Stimulated activated CD4-positive, alpha-beta T cell treated with anti-CD3 and anti-CD28 coated beads, Interleukin-1b, Interleukin-23, amount 100 ng/mL, for 48 hours (primary cell): ENCODE data around the gene TIFAB.
A peak's percentile ranks its signal among the peaks of the same experiment; 100 is the strongest.

Experiments used
- DNase-seq: peaks from one replicate; pipeline ENCODE4 v3.0.0-alpha.2; 2020

The TIFAB gene

GRCh38 chr5:135457424-135458071 is 5.4 kb upstream of the TIFAB start:
- DNase-seq: peak; percentile 51

GRCh38 chr5:135456238-135457099 is 4.3 kb upstream of the TIFAB start:
- no peak for DNase-seq

GRCh38 chr5:135455876-135456237 is 3.7 kb upstream of the TIFAB start:
- DNase-seq: no peak

GRCh38 chr5:135454946-135455345 is 2.8 kb upstream of the TIFAB start:
- no peak for DNase-seq

GRCh38 chr5:135453613-135454012 is 1.5 kb upstream of the TIFAB start:
- no peak for DNase-seq

GRCh38 chr5:135451581-135452320 is 400 bp downstream of the TIFAB start:
- no peak for DNase-seq

- DNase-seq: no peak
Observed at GRCh38 chr5:135450952-135451351, 1.2 kb downstream of the TIFAB start.

GRCh38 chr5:135450336-135450735 is 1.8 kb downstream of the TIFAB start:
- no peak for DNase-seq

GRCh38 chr5:135449644-135450043 is 2.5 kb downstream of the TIFAB start:
- no peak for DNase-seq

GRCh38 chr5:135448791-135449507 is 3.2 kb downstream of the TIFAB start:
- DNase-seq: no peak

- no peak for DNase-seq
Observed at GRCh38 chr5:135448071-135448739, 3.9 kb downstream of the TIFAB start.

GRCh38 chr5:135447298-135447929 is 4.7 kb downstream of the TIFAB start, which contains the start of gene DCANP1:
TSS of gene DCANP1 (minus strand) at chr5:135447348. CDS start at chr5:135447108, 240 bp downstream.
- DNase-seq: no peak

GRCh38 chr5:135446615-135447014 is 5.5 kb downstream of the TIFAB start:
- DNase-seq: no peak

- no peak for DNase-seq
Observed at GRCh38 chr5:135446206-135446605, 5.9 kb downstream of the TIFAB start.

GRCh38 chr5:135445306-135445985 is 6.7 kb downstream of the TIFAB start:
- DNase-seq: no peak

GRCh38 chr5:135444881-135445280 is 7.3 kb downstream of the TIFAB start:
- no peak for DNase-seq

- no peak for DNase-seq
Observed at GRCh38 chr5:135444360-135444759, 7.8 kb downstream of the TIFAB start.

GRCh38 chr5:135443161-135443960 is 8.8 kb downstream of the TIFAB start:
- DNase-seq: no peak

GRCh38 chr5:135442431-135443160 is 9.6 kb downstream of the TIFAB start:
- DNase-seq: no peak

- no peak for DNase-seq
Observed at GRCh38 chr5:135441919-135442318, 10.2 kb downstream of the TIFAB start.
